HG02943 (cell line): ENCODE data around the gene SLC25A4.
"Not testable (repeated sequence)": the region's sequence is repeated elsewhere in the genome, so short reads cannot be mapped to it uniquely, and the experiment has no call there.

Source experiments
- ATAC-seq: cut with Tn5 transposase; IDR thresholded peaks from one replicate; pipeline ENCODE4 v1.9.1; 2021; ENCODE audit warnings: mild to moderate bottlenecking, low read depth, moderate library complexity; ENCODE audit not compliant: unreplicated experiment

SLC25A4 gene

DNA sequence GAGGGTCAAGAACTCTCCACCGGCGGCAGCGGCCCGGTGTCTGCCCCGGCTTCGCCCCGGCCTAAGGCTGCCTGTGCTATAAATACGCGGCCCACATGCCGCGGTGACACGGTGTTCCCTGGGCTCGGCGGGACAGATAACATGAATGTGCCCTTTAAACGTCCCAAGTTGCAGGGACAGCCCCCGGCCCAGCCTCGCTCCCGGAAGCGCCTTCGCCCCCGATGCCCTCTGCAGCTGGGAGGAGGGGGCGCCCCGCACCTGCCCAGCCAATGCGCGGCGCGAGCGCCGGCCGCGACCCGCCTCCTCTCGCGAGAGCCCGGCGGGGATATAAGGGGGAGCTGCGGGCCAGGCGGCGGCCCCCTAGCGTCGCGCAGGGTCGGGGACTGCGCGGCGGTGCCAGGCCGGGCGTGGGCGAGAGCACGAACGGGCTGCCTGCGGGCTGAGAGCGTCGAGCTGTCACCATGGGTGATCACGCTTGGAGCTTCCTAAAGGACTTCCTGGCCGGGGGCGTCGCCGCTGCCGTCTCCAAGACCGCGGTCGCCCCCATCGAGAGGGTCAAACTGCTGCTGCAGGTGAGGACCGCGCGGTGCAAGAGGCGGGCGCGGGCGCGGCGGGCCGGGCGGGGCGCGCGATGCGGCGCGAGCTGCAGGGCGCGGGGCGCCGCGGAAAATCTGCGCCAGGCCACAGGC lies at the start of gene SLC25A4:
SLC25A4 (plus strand) TSS at position 355 of the 689 bp plus-strand sequence; CDS start at position 462, 107 bp downstream.
- ATAC-seq, result peak; percentile 96

- ATAC-seq, result no peak
Measured at GRCh38 chr4:185093603-185094002, 49.5 kb upstream of the SLC25A4 start.

DNA sequence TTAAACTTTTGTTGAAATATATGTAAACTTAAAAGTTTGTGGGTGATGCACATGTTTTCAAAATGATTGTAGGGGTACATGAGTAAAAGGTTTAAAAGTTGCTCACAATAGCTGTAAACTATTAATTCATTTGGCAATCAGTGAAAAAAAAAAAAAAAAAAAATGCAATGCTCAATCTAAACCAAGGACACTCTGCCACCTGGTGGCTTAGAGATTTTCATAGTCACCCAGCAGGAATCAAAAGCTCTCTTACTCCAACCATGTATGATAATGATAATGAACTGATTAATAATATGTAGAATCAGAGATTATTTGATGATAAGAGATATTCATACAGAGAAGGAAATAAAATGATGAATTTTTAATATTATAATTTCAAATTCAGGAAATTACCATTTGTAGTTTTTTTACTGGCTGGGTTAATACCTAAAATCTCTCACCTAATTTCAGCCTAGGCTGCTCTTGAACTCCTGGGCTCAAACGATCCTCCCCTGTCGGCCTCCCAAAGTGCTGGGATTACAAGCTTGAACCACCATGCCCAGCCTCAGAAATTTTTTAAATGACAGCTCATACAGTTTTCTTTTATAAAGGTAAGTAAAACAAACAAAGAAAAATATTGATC lies 46.9 kb upstream of the SLC25A4 start:
- no peak for ATAC-seq

DNA sequence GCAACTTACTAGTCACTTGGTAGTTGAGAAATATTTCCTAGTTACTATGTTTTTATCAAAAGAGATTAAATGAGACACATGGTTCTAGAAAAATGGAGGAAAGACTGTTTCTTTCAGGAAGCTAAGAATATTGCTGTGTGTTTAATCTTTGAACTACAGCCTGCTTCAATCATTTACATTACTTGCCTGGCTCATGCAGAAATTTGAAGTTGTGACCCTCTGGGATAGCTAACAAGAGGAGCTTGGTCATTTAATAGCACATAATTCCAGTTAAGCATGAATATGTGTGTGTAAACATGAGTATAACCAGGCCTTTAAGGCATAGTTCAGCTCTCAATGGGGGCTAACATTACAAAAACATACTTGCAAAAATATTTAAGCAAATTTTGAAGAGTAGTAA lies 44.6 kb upstream of the SLC25A4 start:
- no peak for ATAC-seq

DNA sequence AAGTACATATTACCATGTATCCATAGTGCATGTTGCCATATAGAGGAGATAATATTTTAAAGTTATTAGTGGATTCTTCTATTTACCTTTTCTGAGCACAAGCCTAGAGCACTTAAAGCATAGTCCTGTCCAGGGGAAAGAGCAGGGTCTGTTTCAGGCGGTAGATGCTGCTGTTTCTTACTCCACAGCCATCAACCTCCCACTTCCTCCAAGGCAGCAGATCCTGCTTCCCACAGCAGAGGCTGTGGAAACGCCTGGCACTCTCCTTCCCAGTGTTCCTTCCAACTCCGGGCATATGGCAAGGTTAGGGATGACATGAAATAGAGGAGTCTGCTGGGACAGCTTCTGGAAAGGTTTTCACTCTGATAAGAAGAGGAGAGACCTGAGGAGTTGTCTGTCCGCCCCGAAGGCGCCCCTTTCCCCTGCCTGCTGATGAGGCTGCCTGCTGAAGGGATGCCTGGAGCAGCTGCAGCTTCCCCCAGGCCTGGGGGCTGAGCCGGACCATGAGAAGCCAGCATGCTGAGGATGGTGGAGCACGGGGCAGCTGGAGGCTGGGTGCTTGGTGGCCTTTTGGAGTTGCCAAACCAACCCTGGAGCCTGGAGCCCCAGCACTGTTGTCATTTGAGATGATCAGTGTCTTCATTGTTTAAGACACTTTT lies 43.9 kb upstream of the SLC25A4 start:
- no peak for ATAC-seq

DNA sequence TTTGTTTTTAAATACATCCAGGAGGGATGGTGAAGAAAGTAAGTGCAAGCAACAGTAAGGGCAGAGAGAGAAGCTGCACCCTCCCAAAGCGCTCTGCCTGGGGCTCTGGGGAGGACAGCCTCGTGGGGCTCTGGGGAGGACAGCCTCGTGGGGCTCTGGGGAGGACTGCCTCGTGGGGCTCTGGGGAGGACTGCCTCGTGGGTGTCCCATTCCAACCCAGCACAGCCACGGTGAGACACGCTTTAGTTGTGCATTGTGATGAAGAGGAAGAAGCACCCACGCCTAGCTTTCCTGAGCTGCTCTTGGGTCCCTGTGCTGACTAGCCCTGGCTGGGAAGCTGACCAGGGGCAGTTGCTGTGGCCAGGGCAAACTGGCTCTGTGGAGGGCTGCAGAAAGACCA lies 43.1 kb upstream of the SLC25A4 start:
- no peak for ATAC-seq

DNA sequence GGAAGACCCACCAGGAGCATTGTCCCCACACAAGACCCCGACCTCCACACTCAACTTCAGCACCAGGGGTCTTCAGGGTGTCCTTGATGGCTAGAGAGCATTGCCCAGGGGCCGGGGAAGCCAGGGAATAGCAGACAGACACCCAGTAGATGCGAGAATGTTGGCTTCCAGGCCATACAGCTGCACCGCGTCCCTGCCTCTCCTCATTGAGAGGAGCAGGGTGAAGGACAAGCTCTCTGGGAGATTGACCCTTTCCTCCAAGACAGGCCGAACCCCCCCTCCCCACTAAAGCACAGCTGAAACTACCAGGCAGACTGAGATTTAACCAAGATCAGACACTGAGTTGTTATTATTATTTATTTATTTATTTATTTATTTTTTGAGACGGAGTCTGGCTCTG lies 42.6 kb upstream of the SLC25A4 start:
- no peak for ATAC-seq

GRCh38 chr4:185101354-185101890 lies 41.6 kb upstream of the SLC25A4 start:
- no peak for ATAC-seq

GRCh38 chr4:185104733-185105132 lies 38.3 kb upstream of the SLC25A4 start:
- ATAC-seq, result no peak

DNA sequence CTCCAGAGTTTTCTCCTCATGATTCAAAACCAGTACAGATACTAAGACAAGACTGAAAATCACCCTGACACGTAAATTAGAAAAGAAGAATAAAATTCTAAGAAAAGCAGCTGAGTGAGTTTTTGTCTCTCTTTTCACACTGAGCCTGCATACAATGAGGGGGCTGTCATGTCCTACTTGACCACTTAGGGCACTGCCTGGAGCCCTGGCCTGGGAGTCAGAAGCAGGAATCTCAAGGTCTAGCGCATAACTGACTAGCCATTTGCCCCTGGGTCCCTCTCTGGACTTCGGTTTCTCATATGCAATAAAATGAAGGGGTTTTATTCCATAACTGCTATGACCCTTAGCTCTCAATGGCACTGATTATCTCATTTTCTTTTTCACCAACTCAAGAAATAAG lies 36.7 kb upstream of the SLC25A4 start:
- no peak for ATAC-seq

DNA sequence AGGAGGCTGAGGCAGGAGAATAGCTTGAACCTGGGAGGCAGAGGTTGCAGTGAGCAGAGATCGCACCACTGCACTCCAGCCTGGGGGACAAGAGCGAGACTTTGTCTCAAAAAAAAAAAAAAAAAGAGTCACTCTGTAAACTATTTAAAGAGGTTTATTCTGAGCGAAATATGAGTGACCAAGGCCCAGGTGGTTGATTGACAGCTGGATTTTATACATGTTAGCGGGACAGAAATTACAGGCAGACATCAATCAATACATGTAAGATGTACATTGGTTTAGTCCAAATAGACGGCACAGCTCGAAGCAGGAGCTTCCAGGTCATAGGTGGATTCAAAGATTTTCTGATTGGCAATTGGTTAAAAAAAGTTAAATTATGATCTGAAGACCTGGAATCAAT lies 35.5 kb upstream of the SLC25A4 start:
- ATAC-seq, result not testable (repeated sequence)

- ATAC-seq, result no peak
Measured at GRCh38 chr4:185108185-185108584, 34.9 kb upstream of the SLC25A4 start.

DNA sequence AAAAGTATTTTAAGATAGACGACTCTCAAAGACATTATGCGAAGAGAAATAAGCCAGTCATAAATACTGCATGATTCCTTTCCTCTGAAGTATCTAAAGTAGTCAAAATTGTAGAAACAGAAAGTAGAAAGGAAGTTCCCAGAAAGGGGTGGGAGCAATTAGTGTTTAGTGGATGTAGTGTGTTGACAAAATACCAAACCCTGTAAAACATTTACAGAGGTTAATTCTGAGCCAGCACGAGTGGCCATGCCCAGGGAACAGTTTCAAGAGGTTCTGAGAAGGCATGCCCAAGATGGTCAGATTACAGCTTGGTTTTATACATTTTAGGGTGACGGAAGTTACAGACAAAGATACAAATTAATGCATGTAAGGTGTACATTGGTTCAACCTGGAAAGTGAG lies 34.4 kb upstream of the SLC25A4 start:
- ATAC-seq, result no peak

GRCh38 chr4:185109736-185110135 lies 33.3 kb upstream of the SLC25A4 start:
- no peak for ATAC-seq

- ATAC-seq, result no peak
Measured at GRCh38 chr4:185110375-185110823, 32.7 kb upstream of the SLC25A4 start.

GRCh38 chr4:185112104-185112503 lies 31.0 kb upstream of the SLC25A4 start:
- no peak for ATAC-seq

DNA sequence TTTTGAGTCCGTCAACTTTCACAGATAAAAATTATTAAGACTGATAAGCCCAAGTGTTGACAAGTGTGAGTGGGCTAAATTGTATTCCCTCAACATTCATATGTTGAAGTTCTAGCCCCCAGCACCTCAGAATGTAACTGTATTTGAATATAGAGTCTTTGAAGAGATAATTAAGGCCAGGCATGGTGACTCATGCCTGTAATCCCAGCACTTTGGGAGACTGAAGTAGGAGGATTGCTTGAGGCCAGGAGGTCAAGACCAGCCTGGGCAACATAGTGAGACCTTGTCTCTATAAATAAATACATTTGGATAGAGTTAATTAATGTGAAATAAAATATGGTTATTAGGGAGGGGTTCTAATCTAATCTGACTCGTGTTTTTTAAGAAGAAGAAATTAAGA lies 29.7 kb upstream of the SLC25A4 start:
- ATAC-seq, result no peak

DNA sequence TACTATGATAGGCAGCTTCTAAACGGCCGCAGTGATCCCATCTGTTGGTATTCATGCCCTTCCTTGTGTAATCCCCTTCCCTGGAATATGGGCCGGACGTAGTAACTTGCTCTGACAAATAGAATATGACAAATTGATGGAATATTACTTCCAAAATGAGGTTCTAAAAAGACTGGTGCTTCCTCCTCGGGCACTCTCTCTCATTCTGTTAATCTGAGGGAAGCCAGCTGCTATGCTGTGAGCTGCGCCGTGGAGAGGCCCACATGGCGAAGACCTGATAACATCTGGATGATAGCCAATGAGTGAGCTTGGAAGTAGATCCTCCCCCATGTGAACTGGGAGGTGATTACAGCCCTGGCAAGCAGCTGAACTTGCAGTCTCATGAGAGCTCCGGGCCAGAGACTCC lies 27.2 kb upstream of the SLC25A4 start:
- no peak for ATAC-seq

DNA sequence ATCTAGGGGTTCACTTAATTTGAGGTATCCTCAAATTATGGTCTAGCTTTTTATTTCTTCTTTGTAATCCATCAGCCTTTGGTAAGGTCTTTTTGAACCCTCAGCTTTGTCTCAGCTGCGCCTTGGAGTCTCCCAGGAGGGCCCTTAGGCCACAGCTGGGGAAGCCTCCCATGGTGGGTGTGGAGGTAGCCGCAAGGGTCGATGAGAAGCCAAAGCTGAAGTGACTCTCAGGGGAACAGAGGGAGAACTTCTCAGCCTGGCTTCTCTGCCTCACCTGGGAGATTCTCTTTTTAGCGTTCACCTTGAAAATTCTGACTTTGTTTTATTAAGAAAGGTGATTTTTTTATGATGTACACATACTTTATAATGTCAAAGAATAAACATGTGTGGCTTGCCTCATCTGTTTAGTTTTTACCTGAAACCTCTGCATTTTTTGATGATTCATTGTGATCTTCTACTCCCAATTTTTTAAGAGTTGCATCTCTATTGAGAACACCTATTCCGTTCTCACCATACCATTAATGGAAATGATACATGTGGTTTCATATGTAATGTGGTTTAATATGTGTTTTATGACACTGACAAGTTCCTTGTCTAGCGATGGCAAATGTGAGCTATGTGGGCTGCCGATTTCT lies 25.6 kb upstream of the SLC25A4 start:
- no peak for ATAC-seq

GRCh38 chr4:185118876-185119275 lies 24.2 kb upstream of the SLC25A4 start:
- no peak for ATAC-seq

GRCh38 chr4:185119467-185119866 lies 23.6 kb upstream of the SLC25A4 start:
- not testable (repeated sequence) for ATAC-seq
